ENCODE measurements around the gene FAM43A. TPM values are rescaled to one million over a fixed set of nuclear protein-coding genes. Genes with fewer than 3 reads are reported as not detected.

FAM43A gene
- polyA plus RNA-seq, 10 donors: 11.9 to 22.9 (median 19.4) TPM

- DNase-seq: no peak
These were observed 16.9 kb downstream of the FAM43A start for GRCh38 chr3:194702545-194702944.

GRCh38 chr3:194705227-194705626, 19.5 kb downstream of the FAM43A start:
- no peak for DNase-seq

- no peak for DNase-seq
These were observed 20.1 kb downstream of the FAM43A start for GRCh38 chr3:194705761-194706160.

- DNase-seq: no peak
These were observed 21.5 kb downstream of the FAM43A start for GRCh38 chr3:194707147-194707540.

GRCh38 chr3:194711286-194711685, 25.6 kb downstream of the FAM43A start:
- no peak for DNase-seq

GRCh38 chr3:194711913-194712312, 26.2 kb downstream of the FAM43A start:
- peak; percentile 51 to 90 (median 63) for DNase-seq

- DNase-seq: no peak
These were observed 27.8 kb downstream of the FAM43A start for GRCh38 chr3:194713299-194714136.

- DNase-seq: no peak
These were observed 28.4 kb downstream of the FAM43A start for GRCh38 chr3:194714137-194714455.

- DNase-seq: no peak
These were observed 28.9 kb downstream of the FAM43A start for GRCh38 chr3:194714564-194714963.

GRCh38 chr3:194715022-194715800, 29.5 kb downstream of the FAM43A start:
- no peak for DNase-seq

- DNase-seq: no peak
These were observed 32.4 kb downstream of the FAM43A start for GRCh38 chr3:194718079-194718478.

- DNase-seq: no peak
These were observed 34.4 kb downstream of the FAM43A start for GRCh38 chr3:194720048-194720447.

- DNase-seq: no peak
These were observed 38.3 kb downstream of the FAM43A start for GRCh38 chr3:194723846-194724618.

- DNase-seq: no peak
These were observed 39.7 kb downstream of the FAM43A start for GRCh38 chr3:194725346-194725745.

- no peak for DNase-seq
These were observed 41.9 kb downstream of the FAM43A start for GRCh38 chr3:194727435-194728128.

- no peak for DNase-seq
These were observed 43.3 kb downstream of the FAM43A start for GRCh38 chr3:194728986-194729385.

GRCh38 chr3:194730365-194730764, 44.7 kb downstream of the FAM43A start:
- no peak for DNase-seq

- no peak for DNase-seq
These were observed 45.9 kb downstream of the FAM43A start for GRCh38 chr3:194731506-194732073.

- no peak for DNase-seq
These were observed 46.9 kb downstream of the FAM43A start for GRCh38 chr3:194732617-194733016.

GRCh38 chr3:194736277-194736895, 50.7 kb downstream of the FAM43A start:
- DNase-seq: no peak
